ENCODE data around the gene LRP1B.

LRP1B gene

DNA sequence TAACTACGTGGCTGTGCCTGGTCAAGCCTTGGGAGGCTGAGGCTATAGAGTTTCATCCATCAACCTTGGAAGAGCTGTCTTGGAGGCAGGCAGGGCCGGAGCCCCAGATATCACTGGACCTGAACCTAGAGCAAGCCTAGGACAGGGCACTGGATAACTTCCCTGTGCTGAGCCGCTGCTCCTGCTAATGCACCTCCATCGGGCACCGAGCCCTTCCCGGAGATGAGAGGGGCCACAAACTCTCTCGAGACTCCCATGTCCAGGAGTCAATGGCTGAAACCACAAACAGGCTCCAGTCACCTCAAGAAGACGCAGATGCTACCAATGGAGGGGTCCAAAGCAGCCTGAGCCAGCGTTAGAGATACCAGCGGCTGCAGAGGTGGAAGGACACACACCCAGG is 866.0 kb downstream of the LRP1B start:
- TF ChIP-seq, protein P1, sequence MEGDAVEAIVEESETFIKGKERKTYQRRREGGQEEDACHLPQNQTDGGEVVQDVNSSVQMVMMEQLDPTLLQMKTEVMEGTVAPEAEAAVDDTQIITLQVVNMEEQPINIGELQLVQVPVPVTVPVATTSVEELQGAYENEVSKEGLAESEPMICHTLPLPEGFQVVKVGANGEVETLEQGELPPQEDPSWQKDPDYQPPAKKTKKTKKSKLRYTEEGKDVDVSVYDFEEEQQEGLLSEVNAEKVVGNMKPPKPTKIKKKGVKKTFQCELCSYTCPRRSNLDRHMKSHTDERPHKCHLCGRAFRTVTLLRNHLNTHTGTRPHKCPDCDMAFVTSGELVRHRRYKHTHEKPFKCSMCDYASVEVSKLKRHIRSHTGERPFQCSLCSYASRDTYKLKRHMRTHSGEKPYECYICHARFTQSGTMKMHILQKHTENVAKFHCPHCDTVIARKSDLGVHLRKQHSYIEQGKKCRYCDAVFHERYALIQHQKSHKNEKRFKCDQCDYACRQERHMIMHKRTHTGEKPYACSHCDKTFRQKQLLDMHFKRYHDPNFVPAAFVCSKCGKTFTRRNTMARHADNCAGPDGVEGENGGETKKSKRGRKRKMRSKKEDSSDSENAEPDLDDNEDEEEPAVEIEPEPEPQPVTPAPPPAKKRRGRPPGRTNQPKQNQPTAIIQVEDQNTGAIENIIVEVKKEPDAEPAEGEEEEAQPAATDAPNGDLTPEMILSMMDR (IDR thresholded peaks at IDR 0.05; ENCODE audit: low read depth, low read length) = no peak
- no peak for DNase-seq (ENCODE audit: extremely low read depth, low read depth)

DNA sequence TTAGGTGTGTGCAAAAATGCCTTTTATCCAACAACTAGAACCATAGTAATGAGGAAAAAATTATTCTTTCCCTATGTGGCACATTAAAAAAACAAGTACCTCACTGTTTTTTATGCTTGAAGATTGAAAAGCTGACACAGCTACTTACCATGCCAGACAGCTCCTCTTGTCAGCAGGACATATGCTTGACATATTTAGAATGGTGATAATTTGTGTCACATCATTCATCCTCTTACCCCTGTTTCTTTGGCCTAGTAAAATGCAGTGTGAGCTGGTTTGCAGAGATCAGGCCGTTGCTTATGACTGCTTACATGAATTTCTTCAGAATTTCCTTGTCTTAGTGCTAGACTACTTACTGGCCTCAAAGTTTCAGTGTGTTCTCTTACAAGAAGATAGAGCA is 869.9 kb downstream of the LRP1B start:
- TF ChIP-seq, protein P1 (IDR thresholded peaks at IDR 0.05; ENCODE audit: low read depth, low read length) = no peak
- DNase-seq (ENCODE audit: extremely low read depth, low read depth) = no peak

DNA sequence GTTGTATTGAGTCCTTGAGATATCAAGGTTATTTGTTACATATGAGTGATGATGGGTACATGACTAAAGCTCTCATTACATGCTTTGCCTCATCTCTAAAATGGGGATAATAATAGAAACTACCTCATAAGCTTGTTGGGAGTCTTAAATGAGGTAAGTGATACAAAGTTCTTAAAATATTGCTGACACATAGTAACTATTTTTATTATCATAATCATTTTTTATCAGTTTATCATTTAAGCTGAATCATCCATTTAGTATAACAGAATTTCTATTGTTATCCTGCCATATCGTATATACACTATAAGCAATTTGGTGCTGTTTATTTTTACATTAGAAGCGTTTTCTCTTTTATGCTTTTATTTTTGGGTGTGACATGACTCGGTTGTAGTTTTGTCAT is 871.1 kb downstream of the LRP1B start:
- DNase-seq (ENCODE audit: extremely low read depth, low read depth) = no peak
- TF ChIP-seq, protein P1 (IDR thresholded peaks at IDR 0.05; ENCODE audit: low read depth, low read length) = no peak

DNA sequence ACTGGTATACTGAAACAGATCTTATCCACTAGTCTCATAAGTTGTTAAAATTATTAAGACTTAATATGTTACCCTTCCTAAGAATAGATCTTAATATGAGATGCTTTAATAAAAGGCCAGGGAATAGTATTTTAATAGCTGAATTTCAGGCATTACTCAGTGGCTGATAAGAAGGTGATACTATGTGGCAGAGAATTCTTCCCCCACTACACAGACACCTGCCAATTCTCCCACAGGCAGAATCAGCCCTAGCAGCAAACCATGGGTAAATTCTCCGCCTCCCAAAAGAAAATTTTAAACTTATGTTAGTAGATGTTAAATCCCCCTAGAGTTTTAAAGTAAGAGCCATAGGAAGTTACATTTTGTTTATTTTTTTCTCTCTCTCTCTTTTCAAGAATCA is 888.8 kb downstream of the LRP1B start:
- TF ChIP-seq, protein P1 (IDR thresholded peaks at IDR 0.05; ENCODE audit: low read depth, low read length) = no peak
- no peak for DNase-seq (ENCODE audit: extremely low read depth, low read depth)

DNA sequence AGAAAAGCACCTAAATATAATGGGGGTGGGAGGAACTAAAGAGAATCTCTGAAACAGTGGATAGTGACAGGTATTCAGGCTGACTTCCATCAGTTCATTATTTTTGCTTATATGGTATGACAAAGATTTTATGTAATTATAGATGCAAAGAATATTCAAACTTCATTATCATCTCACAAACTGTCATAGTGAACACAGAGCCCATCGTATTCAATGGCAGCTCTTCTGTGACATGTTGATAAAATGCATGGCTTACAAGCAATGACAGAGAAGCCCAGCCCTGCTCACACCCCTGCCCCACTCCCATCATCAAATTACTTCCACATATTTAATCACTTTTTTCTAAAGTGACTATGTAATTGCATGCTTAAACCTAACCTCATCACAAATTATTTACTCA is 904.3 kb downstream of the LRP1B start:
- TF ChIP-seq, protein P1 (IDR thresholded peaks at IDR 0.05; ENCODE audit: low read depth, low read length) = no peak
- no peak for DNase-seq (ENCODE audit: extremely low read depth, low read depth)

DNA sequence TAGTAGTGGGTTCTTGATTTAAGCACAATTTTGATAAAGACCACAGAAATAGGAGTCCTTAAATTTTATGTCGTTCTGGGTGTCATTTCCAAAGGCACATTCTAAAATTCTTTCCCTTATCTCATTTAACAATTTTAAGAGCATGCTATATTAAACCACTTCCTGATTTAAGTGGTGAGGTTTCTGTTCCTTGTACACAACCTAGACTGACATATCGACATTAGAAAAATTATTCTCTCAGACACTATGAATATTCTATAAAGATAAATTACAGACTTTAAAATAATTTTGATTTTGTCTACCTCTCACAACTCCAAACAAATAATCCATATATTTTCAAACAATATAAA is 923.8 kb downstream of the LRP1B start:
- DNase-seq (ENCODE audit: extremely low read depth, low read depth) = no peak
- TF ChIP-seq, protein P1 (IDR thresholded peaks at IDR 0.05; ENCODE audit: low read depth, low read length) = no peak

DNA sequence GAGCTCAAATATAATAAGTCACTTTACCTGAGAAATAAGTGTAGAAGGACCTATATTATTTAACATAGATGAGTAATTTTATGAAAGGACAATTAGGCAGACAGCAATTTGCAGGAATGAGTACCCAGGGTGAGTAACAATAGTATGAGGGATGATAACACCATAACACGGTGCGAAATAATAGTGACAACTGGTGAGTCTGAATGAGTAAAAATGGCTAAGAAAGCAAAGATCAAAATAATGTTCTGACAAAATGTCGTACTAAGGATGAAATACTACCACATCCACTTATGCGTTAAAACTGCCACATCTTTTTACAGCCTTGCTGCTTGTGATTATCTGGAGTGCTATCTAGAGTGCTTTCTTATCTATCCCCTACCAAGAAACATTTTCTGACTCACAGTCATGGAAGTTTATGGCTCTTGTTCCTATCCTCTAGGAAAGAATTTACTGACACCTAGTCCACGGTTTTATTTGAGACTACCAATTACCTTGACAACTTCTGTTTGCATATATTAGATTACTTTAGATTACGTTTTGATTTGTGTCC is 929.7 kb downstream of the LRP1B start:
- no peak for DNase-seq (ENCODE audit: extremely low read depth, low read depth)
- TF ChIP-seq, protein P1 (IDR thresholded peaks at IDR 0.05; ENCODE audit: low read depth, low read length) = no peak

Measured in AG09319 (cell line).